ENCODE measurements around the gene FFAR1. TPM values are rescaled to one million over a fixed set of nuclear protein-coding genes. Genes with fewer than 3 reads are reported as not detected.

FFAR1 gene
- total and polyA plus RNA-seq, 2 donors (not counting 3 experiments of a cell fraction or from before 2014, with no cell fraction given): not detected

- no peak for DNase-seq (ENCODE audit: low read depth, low spot score)
- Histone ChIP-seq H3K4me1 (ENCODE audit: control insufficient read depth, extremely low read depth, insufficient read depth, low read length) (peaks cover 5% of the 10 kb centered on the region), H4K20me1 (replicated peaks; ENCODE audit: control insufficient read depth, extremely low read depth, insufficient read depth, low read length) (no peaks in the 10 kb centered on the region), H3K4me2 (ENCODE audit: insufficient read depth, low read length) (no peak overlapping the region), H3K9me1 (replicated peaks; ENCODE audit: control insufficient read depth, extremely low read depth, insufficient read depth, low read length) (no peaks in the 10 kb centered on the region), H3K36me3 (ENCODE audit: control insufficient read depth in 2 of 2, extremely low read depth in 1 of 2, insufficient read depth in 2 of 2, low read length in 2 of 2) (no peaks in the 10 kb centered on the region), H3K79me2 (ENCODE audit: control insufficient read depth, insufficient read depth, low read length) (no peaks in the 10 kb centered on the region), H3K27me3 (ENCODE audit: control insufficient read depth in 2 of 2, insufficient read depth in 2 of 2, low read length in 2 of 2) (no peaks in the 10 kb centered on the region), H3K9ac (replicated peaks; ENCODE audit: extremely low read depth, insufficient read depth, low read length) (no peak overlapping the region), H3K9me3 (replicated peaks; ENCODE audit: control insufficient read depth, insufficient read depth, low read length) (no peaks in the 10 kb centered on the region), H3K27ac (ENCODE audit: insufficient read depth, low read depth, low read length) (no peak overlapping the region), H3K4me3 (replicated peaks in 1 of 3; ENCODE audit: insufficient read depth in 1 of 3, low read depth in 1 of 3, low read length in 3 of 3) (no peak overlapping the region), H2AFZ (ENCODE audit: low read depth, low read length) (no peak overlapping the region)
- dilution Hi-C loops (cut with MboI; ENCODE audit: extremely low pct_ligation_motif_present, low sequenced_read_pairs) (no loop called here), intact Hi-C loops (cut with micrococcal nuclease) (no loop called here)
- no TSS peak for BruUV-seq (replicated peaks)
- TF ChIP-seq POLR2A (IDR thresholded peaks at IDR 0.05; ENCODE audit: low read depth, low read length): no peak
- TF ChIP-seq GATA2 (IDR thresholded peaks at IDR 0.05; ENCODE audit: insufficient read depth, insufficient read length, low read depth, low read length): no peak
- no peak for TF ChIP-seq POLR2AphosphoS5 (IDR thresholded peaks at IDR 0.05; ENCODE audit: insufficient read depth, low read depth, low read length)
- TF ChIP-seq CTCF (IDR thresholded peaks at IDR 0.05; ENCODE audit: extremely low read depth in 1 of 2, insufficient read depth in 1 of 2, low read depth in 1 of 2, low read length in 2 of 2): no peak
- TF ChIP-seq JUN (IDR thresholded peaks at IDR 0.05; ENCODE audit: borderline replicate concordance, insufficient read depth, insufficient read length, low read depth): no peak
- TF ChIP-seq FOS (IDR thresholded peaks at IDR 0.05; ENCODE audit: borderline replicate concordance, insufficient read depth, low read length): no peak
- no peak for TF ChIP-seq MYC (IDR thresholded peaks at IDR 0.05; ENCODE audit: low read depth, low read length)
- TF ChIP-seq EZH2 (IDR thresholded peaks at IDR 0.05; ENCODE audit: borderline replicate concordance, low read depth, low read length, severe bottlenecking): no peak
- no peak for TF ChIP-seq MAX (IDR thresholded peaks at IDR 0.05; ENCODE audit: insufficient read depth, insufficient read length)
- ChIA-PET POLR2A (no interaction called here), CTCF (interaction anchor here (1.0 to 2.1 kb wide), 2 partner anchors 10 to 39 kb away, joined by 4 read pairs; no protein-coding TSS in a partner anchor)
- FAIRE-seq: no peak
These were observed 33.7 kb upstream of the FFAR1 start for GRCh38 chr19:35314031-35314430.
